OCI-M2 (cell line): ENCODE results near the gene BUD23.
A peak's percentile ranks its signal among the peaks of the same experiment; 100 is the strongest.
"Not testable (repeated sequence)": the region's sequence is repeated elsewhere in the genome, so short reads cannot be mapped to it uniquely, and the experiment has no call there.

Experiments used
- DNase-seq: peaks from one replicate; lab custom pipeline; 2025; ENCODE audit not compliant: unreplicated experiment; lab: John Stamatoyannopoulos, UW

BUD23 gene

DNA sequence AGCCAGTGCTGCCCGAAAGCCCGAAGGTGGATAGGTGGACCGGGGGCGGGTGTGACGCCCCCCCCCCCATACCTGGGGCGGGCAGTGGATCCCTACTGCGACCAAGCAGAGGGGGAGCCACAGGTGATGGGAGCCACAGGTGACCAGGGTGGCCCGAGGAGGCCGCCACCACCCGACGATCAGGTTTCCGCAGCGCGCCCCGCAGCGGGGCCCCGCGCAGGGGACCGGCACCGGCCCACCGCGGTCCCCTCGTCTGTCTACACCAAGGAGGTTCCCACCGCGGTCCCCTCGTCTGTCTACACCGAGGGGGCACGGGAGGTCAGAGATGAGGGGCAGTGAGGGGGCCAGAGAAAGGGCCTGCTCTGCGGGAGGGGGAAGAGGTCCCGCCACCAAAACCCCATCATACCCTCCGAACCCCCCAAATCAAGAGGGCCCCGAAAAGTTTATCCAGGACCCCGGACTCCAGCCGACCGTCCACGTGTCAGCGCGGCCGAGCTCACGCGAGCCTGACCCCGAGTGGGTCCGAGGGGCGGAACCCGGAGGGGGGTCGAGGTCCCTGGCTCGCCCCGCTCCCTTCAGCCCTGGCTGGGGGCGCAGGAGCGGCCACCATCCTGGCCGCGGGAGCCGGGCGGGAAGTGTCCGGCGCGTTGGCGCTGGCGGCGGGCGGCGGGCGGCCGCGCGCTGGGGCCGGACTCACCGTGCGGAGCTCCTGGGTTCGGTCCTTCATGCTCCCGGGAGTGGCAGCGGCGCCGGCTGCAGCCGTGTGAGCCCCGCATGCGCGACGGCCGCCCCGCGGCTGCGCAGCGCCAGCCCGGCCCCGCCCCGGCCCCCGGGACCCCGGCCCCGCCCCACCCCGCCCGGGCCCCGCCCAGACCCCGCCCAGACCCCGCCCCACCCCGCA is 35.8 kb downstream of the BUD23 start, which contains the start of gene STX1A:
STX1A (minus strand) TSS at position 765 of the 901 bp plus-strand sequence; CDS start at position 727, 38 bp downstream.
- no peak for DNase-seq

DNA sequence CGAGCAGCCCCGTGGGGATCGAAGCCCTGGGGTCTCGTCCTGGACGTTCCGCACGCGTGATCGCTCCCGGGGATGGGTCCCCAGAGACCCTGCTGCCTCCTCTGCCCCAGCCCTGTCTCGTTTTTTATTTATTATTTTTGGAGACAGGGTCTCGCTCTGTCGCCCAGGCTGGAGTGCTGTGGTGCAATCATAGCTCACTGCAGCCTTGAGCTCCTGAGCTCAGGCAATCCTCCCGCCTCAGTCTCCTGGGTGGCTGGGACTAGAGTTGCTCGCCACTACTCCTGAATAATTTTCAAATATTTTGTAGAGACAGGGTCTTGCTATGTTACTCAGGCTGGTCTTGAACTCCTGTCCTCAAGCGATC is 36.4 kb downstream of the BUD23 start:
- no peak for DNase-seq

DNA sequence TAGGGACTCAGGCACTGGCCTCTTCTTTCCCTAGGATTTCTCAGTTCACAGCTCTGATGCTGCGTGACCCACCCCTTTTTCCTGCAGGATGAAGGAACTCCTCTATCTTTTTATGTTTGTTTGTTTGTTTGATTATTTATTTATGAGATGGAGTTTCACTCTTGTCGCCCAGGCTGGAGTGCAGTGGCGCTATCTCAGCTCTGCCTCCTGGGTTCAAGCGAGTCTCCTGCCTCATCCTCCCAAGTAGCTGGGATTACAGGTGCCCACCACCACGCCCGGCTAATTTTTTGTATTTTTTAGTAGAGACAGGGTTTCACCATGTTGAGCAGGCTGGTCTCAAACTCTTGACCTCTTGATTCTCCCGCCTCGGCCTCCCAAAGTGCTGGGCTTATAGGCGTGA is 37.0 kb downstream of the BUD23 start:
- not testable (repeated sequence) for DNase-seq

DNA sequence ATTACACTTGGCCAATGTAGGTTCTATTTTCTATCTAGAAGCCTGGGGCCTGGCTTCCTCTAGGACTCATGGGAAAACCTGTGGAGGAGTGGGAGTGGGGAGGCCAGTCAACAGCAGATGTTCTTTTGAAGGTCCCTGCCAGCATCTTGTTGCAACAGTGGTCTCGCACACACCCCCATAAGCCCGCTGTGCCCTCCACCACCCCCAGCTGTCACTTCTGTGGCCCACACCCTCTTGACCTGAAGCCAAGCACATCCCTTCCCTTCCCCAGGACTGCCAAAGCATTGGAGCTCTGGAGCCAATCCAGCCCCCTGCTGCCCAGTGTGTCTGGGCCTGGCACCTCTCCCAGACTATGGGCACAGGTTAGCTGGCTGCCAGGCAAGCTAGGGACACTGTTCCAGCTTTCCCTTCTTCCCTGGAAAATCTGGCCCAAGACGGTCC is 38.0 kb downstream of the BUD23 start:
- DNase-seq: no peak

DNA sequence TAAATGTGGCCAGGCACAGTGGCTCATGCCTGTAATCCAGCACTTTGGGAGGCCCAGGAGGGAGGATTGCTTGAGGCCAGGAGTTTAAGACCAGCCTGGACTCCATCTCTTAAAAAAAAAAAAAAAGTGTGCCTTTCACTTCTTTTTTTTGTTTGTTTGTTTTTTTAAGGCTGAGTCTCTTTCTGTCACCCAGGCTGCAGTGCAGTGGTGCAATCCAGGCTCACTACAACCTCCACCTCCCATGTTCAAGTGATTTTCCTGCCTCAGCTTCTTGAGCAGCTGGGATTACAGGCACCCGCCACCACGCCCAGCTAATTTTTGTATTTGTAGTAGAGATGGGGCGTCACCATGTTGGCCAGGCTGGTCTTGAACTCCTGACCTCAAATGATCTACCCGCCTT is 38.8 kb downstream of the BUD23 start:
- not testable (repeated sequence) for DNase-seq

DNA sequence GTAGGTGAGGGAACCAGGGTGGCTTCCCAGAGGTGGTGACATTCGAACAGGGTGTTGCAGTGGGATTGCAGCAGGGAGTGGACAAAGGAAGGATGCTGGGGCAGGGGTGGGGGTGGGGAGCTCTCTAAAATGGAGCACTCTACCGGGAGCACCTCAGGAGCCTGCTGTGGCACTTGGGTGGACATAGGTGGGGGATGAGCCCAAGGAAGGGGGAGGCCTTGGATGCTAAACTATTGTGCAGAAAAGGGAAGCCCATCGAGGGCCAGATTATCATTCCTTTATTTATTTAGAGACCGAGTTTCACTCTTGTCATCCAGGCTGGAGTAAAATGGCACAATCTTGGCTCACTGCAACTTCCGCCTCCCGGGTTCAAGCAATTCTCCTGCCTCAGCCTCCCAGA is 39.4 kb downstream of the BUD23 start:
- no peak for DNase-seq

DNA sequence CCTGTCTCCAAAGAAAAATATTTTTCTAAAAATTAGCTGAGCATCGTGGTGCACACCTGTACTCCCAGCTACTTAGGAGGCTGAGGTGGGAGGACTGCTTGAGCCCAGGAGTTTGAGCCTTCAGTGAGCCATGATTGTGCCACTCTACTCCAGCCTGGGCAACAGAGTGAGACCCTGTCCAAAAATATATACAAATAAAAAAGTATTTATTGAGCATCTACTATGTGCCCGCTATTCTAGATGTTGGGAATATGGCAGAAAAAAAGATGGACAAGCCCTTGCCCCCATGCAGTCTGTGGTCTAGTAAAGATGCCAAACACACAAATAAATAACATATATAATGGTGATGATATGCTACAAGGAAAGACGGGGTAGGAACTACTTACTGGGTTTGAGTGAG is 40.4 kb downstream of the BUD23 start:
- no peak for DNase-seq

DNA sequence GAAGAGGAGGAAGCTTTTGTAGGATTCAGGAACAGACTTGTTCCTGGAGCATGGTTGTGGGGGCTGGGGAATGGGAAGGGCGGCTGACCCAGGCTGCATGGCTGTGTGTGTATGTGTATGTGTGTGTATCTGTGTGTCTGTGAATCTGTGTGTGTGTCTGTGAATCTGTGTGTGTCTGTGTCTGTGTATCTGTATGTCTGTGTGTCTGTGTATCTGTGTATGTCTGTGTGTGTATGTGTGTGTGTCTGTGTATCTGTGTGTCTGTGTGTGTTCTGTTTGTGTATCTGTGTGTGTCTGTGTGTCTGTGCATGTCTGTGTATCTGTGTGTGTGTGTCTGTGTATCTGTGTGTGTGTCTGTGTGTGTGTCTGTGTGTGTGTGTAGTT is 42.7 kb downstream of the BUD23 start:
- DNase-seq: no peak

DNA sequence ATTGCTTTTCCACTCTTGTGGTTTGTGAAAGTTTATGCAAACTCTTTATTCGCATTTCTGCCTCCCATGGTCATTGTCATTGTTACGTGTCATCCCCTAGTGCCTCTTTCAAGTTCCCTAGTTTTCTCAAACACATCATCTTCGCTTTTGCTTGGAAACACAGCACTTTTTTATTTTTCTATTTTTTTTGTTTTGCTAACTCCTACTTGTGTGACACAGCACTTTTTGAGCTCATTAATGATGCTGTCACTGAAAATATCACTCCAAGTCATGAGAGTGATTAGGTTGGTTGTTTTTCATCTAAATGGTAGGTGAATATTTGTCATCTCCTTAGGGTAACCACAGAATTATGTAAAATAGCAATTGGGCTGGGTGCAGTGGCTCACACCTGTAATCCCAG is 44.6 kb downstream of the BUD23 start:
- no peak for DNase-seq

DNA sequence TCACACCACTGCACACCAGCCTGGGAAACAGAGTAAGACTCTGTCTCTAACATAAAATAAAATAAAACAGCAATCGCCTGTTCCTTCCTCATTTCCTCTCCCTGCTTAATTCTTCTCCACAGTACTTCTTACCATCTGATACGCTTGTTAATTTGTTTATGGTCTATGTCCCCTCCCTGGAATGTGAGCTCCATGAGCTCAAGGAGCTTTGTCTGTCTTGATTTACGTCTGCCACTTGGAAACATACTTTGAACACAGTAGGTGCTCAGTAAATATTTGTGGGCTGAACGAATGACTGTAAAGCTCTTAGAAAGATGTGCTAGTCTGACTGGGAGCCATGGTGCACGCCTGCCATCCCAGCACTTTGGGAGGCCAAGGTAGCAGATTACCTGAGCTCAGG is 45.2 kb downstream of the BUD23 start:
- DNase-seq: no peak

DNA sequence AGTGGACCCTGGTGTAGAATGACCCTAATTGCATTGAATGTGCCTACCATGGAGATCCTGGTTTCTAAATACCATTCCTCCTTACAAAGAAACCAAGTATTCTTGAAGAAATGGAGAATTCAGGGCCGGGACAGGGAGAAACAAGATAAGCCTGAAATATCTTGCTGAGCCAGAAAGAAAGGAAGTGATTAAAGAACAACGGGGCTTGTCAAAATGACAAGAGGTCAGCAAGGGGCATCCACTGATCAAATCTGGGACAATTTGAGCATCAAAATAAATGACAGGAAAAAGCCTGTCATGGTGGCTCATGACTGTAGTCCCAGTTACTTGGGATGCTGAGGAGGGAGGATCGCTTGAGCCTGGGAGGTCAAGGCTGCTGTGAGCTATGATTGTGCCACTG is 47.1 kb downstream of the BUD23 start:
- peak; percentile 21 for DNase-seq

DNA sequence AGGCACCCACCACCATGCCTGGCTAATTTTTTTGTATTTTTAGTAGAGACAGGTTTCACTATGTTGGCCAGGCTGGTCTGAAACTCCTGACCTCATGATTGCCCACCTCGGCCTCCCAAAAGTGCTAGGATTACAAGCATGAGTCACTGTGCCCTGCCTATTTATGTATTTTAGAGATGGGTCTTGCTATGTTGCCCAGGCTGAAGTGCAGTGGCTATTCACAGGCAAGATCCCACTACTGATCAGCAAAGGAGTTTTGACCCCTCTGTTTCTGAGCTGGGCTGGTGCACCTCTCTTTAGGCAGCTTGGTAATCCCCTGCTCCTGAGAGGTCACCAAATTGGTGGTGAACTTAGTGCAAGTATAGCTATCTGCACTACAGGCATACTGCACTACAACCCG is 49.0 kb downstream of the BUD23 start:
- DNase-seq: no peak

DNA sequence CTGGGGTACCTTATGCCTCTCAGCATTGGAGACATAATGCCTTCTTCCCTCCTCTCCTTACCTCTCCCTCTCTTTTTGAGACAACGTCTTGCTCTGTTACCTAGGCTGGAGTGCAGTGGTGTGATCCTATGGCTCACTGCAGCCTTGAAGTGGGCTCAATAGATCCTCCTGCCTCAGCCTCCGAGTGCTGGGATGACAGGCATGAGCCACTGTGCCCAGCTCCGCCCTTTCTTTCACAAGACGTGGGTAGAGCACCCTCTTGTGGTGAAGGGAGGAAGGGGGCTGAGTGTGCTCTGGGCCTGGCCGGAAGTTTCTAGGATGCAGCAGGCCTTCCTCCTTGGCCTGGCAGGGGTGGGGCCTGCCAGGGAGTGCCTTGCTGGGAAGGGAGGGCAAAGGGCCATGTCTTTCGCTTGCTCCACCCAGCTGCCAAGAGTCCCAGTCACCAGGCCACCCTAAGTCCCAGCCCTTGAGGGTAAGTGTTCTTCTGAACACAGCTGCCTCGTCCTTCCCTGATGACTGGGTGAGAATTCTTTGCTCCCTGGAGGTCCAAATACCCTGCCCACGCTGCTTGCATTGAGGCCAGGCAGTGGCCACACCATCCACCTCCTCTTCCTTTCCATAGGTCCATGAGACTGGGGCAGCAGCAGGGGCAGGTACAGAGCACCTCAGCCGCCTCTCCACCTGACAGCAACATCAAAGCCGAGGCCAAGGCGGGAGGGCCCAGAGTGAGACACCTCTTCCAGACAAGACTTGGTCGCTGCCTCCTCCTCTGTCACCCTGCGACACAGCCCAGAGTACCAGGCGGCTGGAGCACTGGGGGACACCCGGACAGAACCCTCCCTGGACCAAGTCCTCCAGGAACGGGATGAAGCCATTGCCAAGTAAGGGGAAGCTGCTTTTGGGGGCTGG is 51.5 kb downstream of the BUD23 start:
- DNase-seq: peak; percentile 52

DNA sequence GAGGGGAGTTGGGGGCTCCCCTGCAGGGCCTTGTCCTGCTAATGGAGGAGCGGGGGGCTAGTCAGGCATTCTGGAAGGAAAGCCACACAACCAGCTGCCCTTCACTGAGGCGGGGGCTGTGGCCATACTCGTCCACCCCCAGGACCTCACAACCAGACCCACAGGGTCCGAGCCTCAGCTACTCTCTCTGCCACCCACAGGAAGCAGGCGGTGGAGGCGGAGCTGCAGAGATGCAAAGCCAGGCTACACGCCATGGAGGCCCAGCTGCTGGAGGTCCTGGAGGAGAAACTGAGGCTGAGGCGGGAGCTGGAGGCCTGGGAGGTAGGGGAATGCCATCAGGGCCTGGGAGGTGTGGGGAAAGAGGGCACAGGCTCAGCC is 52.1 kb downstream of the BUD23 start:
- no peak for DNase-seq

DNA sequence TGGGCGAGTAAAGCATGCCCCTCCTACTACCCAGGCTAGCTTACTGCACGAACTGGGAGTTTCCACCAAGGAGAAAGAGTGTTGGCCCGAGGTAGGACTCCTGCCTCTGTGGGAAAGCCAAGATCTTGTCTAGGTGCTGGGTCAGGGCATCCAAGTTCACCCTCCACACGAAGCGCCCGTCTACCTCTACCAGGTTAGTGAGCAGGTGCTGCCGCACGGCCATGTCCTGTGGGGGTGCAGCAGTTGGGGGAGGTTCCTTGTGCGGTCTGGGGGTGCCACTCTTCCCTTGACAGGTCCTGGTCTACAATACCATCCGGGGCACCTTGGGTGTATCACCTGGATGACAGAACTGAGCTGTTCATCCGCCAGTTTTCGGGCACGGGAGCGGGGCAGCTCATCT is 53.5 kb downstream of the BUD23 start:
- no peak for DNase-seq

DNA sequence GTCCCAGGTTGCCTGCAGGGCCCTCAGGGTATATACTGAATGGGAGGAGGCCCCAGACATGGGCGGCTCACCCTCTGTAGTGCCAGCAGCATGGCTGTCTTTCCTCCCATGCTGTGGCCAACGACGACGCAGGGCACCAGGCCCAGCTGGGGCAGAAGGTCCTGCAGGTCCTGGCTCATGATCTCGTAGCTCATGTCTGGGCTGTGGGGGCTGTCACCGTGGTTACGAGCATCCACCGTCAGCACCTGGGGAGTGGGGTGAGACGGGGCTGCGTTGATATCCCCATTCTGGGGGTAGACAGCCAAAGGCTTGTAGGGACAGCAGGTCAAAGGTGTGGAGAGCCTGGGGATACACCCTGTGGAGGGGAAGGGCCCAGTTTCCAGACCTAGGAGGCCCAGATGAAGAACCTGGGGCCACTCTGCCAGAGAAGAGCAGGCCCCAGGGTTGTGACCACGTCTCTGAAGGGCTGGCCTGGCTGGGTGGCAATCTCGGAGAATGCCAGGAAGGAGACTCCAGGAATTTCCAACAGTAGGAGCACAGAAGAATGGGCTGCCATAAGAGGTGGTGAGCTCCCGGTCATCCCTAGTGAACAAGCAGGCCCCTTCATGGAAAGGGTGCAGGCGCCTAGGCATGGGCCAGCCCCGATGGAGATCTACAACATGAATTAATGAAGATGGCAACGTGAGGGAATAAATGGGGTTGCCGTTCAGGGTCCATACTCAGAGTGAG is 54.3 kb downstream of the BUD23 start:
- no peak for DNase-seq

DNA sequence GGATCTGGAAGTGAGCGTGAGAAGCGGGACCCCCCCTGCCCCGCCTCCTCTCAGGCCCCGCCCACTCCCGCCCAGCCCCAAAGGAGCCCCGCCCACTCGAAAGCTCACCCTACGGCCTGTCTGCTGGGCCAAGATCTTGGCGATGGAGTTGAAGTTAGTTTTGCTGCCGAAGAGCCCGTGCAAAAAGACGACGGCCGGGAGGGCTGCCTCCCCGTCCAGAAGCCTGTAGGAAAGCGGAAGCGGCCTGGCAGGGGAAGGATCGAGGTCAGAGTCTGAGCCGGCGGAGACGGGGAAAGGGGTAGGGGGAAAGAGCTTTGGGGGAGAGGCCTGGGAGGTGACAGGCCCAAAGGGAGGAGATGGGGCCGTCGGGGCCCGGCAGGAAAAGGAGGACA is 54.8 kb downstream of the BUD23 start:
- DNase-seq: no peak

DNA sequence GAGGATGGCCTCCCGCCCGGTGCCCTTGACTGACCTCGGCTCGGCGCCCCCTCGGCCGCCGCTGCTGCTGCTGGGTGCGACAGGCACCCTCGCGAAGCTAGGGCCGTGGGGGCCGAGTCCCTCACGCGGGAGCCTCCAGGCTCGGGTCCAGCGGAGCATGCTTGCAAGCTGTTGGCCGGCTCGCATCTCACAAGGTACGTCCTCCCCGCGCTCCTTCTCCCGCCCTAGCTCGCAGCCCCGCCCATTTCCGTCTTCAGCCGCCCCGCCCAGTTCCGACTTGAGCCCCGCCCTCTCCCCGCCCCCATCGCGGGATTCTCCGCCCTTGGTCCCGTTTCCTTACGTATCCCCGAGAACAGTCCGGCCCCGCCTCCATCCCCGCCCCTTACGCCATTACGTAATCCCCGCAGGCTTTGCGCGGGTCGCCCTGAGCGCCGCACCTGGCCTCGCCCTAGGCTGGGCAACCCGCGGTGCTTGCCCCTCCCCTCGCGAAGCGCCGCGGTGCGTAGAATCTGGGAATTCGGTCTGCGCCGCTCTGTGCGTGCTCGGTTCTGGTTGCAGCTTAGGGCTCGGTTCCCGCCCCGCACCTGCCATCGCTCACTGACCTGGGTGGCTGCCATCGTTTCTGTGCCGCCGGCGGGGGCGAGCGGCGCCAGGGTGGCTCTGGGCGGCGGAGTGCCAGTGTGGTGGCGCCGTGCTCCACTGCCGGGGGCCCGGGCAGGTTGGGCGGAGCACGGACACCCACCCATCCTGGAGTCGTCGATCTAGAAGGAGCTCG is 55.4 kb downstream of the BUD23 start, which contains the start of gene ABHD11:
ABHD11 (minus strand) TSS at position 191 of the 775 bp plus-strand sequence; CDS start at position 159, 32 bp downstream.
- DNase-seq: peak; percentile 28

DNA sequence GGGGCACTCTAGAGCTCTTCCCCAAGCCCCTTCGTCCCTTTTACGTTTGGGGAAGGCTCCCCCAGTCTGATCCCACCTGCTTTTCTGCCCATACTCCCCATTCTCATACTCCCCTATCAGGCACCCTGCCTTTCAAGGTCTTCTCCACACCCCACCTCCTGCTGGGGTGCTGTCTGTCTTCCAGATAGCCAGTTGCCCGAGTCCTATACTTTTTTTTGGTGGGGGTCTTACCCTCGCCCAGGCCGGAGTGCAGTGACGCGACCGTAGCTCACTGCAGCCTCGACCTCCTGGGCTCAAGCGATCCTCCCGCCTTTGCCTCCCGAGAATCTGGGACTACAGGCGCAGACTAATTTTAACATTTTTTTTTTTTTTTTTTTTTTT is 56.0 kb downstream of the BUD23 start:
- DNase-seq: no peak

DNA sequence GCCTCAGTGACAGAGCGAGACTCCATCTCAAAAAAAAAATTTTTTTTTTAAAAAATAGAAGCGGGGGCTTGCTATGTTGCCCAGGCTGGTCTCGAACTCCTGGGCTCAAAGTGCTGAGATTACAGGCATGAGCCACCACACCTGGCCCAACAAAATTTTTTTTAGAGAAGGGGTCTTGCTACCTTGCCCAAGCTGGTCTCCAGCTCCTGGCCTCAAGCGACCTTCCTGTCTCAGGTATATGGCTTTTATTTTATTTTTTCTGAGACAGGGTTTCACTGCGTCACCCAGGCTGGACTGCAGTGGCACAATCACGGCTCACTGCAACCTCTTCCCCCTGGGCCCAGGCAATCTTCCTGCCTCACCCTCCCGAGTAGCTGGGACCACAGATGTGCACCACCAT is 56.8 kb downstream of the BUD23 start:
- DNase-seq: no peak
